Mucosa of rectum (tissue), 2 donors: ENCODE data around the gene CCDC40.
A peak's percentile ranks its signal among the peaks of the same experiment; 100 is the strongest.

ENCODE experiments used
- H3K27ac ChIP-seq, 2 donors: one replicate each; pipeline ENCODE4 v1.7.0; 2013; ENCODE audit warnings: inconsistent platforms in 2 of 2, low read depth in 2 of 2, low read length in 2 of 2
- H3K27me3 ChIP-seq, 2 donors: one replicate each; pipeline ENCODE4 v1.7.0; 2013; ENCODE audit warnings: low read length in 2 of 2; ENCODE audit not compliant: control insufficient read depth in 2 of 2, insufficient read depth in 2 of 2
- H3K36me3 ChIP-seq, 2 donors: one replicate each; pipeline ENCODE4 v1.7.0; 2013; ENCODE audit warnings: low read length in 2 of 2; ENCODE audit not compliant: control insufficient read depth in 2 of 2, insufficient read depth in 2 of 2
- H3K4me1 ChIP-seq, 2 donors: one replicate each; pipeline ENCODE4 v1.7.0; 2013; ENCODE audit warnings: low read length in 2 of 2, mild to moderate bottlenecking in 1 of 2; ENCODE audit not compliant: control insufficient read depth in 2 of 2, insufficient read depth in 2 of 2
- H3K4me3 ChIP-seq, 2 donors: one replicate each; pipeline ENCODE4 v1.7.0; 2013; ENCODE audit warnings: low read length in 2 of 2
- H3K9ac ChIP-seq, 2 donors: one replicate each; pipeline ENCODE4 v1.7.0; 2013; ENCODE audit warnings: low read length in 2 of 2, low read depth in 1 of 2, mild to moderate bottlenecking in 1 of 2
- H3K9me3 ChIP-seq, 2 donors: one replicate each; pipeline ENCODE4 v1.7.0; 2013; ENCODE audit warnings: low read length in 2 of 2; ENCODE audit not compliant: control insufficient read depth in 2 of 2
- donor health status: healthy.
- donor health status: Normal muscosa, but diverticular disease.

Gene CCDC40

DNA sequence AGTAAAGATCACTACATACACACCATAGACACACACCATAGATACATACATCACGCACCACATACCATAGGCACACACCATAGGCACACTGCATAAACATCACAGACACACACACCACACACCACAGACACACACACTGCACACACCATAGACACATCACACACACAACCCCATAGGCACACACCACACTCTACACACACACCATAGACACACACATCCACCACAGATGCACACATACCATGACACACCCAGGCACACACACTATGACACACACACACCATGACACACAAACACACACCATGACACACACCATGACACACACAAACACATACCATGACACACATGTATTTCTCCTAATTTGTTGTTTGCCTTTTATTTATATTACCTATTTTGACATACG, 14.8 kb upstream of the CCDC40 start:
- Histone ChIP-seq H3K4me3 (no peak overlapping the region), H3K9me3 (no peaks in the 10 kb centered on the region), H3K27ac (no peak overlapping the region), H3K36me3 (no peaks in the 10 kb centered on the region), H3K4me1 (peaks cover 8 to 19% of the 10 kb centered on the region in 2 donors), H3K9ac (no peak overlapping the region), H3K27me3 (no peaks in the 10 kb centered on the region)

DNA sequence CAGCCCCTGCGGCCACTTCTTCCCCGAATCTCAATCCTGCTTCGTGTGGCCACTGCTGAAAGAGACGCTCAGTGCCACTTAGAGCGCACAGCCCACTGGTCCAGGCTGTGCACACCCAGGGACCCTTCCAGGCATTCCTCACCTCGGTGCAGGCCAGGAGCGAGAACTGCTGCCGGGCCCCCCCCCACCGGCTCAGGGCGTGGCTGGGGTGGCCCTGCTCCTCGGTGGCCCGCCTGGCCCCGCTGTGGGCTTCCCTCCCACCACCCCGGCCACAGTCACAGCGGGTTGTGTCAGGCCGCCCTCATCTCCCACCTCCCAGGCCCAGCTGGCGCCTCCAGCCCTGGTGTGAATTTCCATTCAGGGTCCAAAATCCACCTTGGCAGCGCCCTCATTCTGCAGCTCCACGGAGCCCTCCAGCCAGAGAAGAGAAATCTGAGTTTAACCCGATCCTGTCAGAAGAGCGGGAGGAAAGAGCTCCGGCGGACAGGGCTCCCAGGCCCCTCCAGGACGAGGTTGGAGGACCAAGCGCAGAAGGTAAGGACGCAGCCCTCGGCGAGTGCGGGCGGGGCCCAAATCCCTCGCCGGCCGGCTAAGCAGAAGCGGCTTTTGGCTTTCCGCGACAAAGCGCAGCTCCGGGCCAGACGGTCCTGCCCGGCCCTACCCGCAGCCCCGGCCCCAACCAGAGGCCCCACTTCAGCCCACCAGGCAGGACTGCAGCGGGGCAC, 12.8 kb upstream of the CCDC40 start:
- H3K27me3 ChIP-seq = no peaks in the 10 kb centered on the region
- no peak overlapping the region for H3K27ac ChIP-seq
- H3K4me3 ChIP-seq = peak overlapping the region; percentile 6 to 31
- H3K36me3 ChIP-seq = no peaks in the 10 kb centered on the region
- peak overlapping the region in 1 of 2 donors; percentile 16 for H3K9ac ChIP-seq
- H3K9me3 ChIP-seq = no peaks in the 10 kb centered on the region
- peaks cover 8 to 19% of the 10 kb centered on the region in 2 donors for H3K4me1 ChIP-seq

DNA sequence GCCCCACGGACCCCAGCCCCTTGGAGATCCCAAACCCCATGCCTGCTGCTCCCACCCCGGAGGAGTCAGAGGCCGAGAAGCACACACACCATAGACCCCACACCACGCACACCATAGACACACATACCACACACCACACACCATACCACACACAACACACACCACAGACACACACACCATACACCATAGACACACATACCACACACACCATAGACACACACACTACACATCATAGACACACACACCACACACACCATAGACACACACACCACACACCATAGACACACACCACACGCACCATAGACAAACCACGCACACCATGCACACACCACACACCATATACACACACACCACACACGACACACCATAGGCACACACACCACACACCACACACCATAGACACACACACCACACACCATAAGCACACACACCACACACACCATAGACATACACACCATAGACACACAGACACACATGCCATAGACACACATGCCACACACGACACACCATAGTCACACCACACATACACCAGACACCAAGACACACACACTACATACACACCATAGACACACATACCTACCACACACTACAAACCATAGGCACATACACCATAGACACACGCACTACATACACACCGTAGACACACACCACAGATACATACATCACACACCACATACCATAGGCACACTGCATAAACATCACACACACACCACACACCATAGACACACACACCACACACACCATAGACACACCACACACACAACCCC, 12.1 kb upstream of the CCDC40 start:
- Histone ChIP-seq H3K27me3 (no peaks in the 10 kb centered on the region), H3K27ac (no peak overlapping the region), H3K4me1 (peaks cover 8 to 19% of the 10 kb centered on the region in 2 donors), H3K36me3 (no peaks in the 10 kb centered on the region), H3K4me3 (peak overlapping the region; percentile 6 to 31), H3K9me3 (no peaks in the 10 kb centered on the region), H3K9ac (peak overlapping the region in 1 of 2 donors; percentile 16)

GRCh38 chr17:80025140-80025539, 11.3 kb upstream of the CCDC40 start:
- Histone ChIP-seq H3K9ac (no peak overlapping the region), H3K9me3 (no peaks in the 10 kb centered on the region), H3K4me1 (peaks cover 9 to 22% of the 10 kb centered on the region in 2 donors), H3K36me3 (no peaks in the 10 kb centered on the region), H3K4me3 (no peak overlapping the region), H3K27me3 (no peaks in the 10 kb centered on the region), H3K27ac (peak overlapping the region in 1 of 2 donors; percentile 16)

DNA sequence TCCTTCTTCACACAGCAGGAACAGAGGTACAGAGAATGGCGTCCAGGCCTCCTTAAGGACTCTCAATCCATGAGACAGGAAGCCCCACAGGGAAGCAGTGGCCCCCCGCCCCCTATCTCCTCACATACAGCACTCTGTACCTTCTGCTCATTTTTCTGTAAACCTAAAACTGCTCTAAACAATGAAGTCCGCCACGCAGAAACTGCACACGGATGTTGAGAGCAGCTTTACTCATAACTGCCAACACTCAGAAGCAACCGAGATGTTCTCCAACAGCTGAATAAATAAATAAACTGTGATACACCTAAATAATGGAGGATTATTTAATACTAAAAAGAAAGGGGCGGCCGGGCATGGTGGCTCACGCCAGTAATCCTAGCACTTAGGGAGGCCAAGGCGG, 10.6 kb upstream of the CCDC40 start:
- Histone ChIP-seq H3K9me3 (no peaks in the 10 kb centered on the region), H3K27ac (peak overlapping the region in 1 of 2 donors; percentile 16), H3K9ac (no peak overlapping the region), H3K4me3 (no peak overlapping the region), H3K36me3 (no peaks in the 10 kb centered on the region), H3K27me3 (no peaks in the 10 kb centered on the region), H3K4me1 (peaks cover 15 to 28% of the 10 kb centered on the region in 2 donors)

- Histone ChIP-seq H3K27ac (no peak overlapping the region), H3K4me1 (peaks cover 21 to 32% of the 10 kb centered on the region in 2 donors)
Measured at GRCh38 chr17:80026359-80027042, 9.9 kb upstream of the CCDC40 start.

DNA sequence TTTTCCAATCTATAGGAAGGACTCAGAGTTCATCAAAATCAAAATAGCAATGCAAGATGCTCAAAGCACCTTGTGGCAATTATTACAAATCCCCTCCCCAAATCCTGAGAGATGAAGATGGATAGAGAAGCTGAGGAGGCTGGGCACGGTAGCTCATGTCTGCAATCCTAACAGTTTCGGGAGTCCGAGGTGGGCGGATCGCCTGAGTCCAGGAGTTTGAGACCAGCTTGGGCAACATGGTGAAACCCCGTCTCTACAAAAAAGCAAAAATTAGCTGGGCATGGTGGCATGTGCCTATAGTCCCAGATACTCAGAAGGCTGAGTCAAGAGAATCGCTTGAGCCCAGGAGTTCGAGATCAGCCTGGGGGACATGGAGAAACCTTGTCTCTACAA, 9.4 kb upstream of the CCDC40 start:
- no peak overlapping the region for H3K27ac ChIP-seq
- no peaks in the 10 kb centered on the region for H3K36me3 ChIP-seq
- H3K9me3 ChIP-seq = no peaks in the 10 kb centered on the region
- no peaks in the 10 kb centered on the region for H3K27me3 ChIP-seq
- H3K4me1 ChIP-seq = peaks cover 21 to 32% of the 10 kb centered on the region in 2 donors
- H3K9ac ChIP-seq = no peak overlapping the region
- no peak overlapping the region for H3K4me3 ChIP-seq

More at GRCh38 chr17:80026359-80027042, 9.9 kb upstream of the CCDC40 start:
- Histone ChIP-seq H3K27me3 (no peaks in the 10 kb centered on the region), H3K36me3 (no peaks in the 10 kb centered on the region), H3K9ac (no peak overlapping the region), H3K9me3 (no peaks in the 10 kb centered on the region), H3K4me3 (no peak overlapping the region)

DNA sequence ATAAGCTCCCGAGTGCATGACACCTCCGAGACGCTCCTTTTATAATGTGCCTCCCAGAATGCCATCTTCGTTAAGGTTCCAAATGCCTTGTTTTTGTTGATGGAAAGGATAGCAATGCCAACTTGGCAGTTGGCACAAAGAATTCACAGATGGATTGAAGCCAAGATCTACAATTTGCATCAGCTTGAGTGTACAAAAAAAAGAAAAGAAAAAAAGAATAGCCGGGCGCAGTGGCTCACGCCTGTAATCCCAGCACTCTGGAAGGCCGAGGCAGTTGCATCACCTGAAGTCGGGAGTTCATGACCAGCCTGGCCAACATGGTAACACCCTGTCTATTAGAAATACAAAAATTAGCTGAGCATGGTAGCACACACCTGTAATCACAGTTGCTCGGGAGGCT, 8.4 kb upstream of the CCDC40 start:
- H3K9me3 ChIP-seq = no peaks in the 10 kb centered on the region
- peaks cover 21 to 32% of the 10 kb centered on the region in 2 donors for H3K4me1 ChIP-seq
- no peaks in the 10 kb centered on the region for H3K36me3 ChIP-seq
- no peak overlapping the region for H3K27ac ChIP-seq
- H3K9ac ChIP-seq = no peak overlapping the region
- no peaks in the 10 kb centered on the region for H3K27me3 ChIP-seq
- H3K4me3 ChIP-seq = no peak overlapping the region

DNA sequence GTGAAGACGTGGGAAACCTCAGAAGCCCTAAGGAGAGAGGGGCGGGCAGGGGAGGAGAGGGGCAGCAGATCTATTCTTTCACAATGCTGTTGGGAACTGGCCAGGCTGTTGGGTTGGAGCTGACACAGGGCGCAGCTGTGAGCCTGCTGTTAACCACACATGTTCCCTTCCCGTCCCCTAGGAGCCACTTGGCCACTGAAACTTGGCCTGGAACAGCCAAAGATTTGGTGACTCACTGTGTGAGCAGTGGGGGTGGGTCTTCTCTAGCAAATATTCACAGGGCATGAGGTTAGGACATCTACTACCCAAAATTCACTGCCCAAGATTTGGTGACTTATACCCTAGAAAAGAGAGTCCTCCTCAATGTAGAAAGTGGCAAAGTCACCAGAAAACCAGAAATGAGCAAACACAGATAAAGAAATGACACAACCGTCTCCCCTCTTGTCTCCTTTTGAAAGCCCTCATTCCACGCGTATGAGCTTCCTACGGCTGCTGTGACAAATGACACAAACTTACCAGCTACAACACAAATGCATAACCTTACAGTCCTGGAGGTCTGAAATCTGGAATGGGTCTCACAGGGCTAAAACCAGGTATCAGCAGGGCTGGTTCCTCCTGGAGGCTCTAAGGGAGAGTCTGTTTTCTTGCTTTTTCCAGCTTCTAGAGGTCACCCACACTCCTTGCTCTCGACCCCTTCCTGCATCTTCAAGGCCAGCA, 7.0 kb upstream of the CCDC40 start:
- Histone ChIP-seq H3K27ac (no peak overlapping the region), H3K9ac (no peak overlapping the region), H3K4me3 (no peak overlapping the region), H3K4me1 (peaks cover 18 to 27% of the 10 kb centered on the region in 2 donors), H3K9me3 (no peaks in the 10 kb centered on the region), H3K27me3 (no peaks in the 10 kb centered on the region), H3K36me3 (no peaks in the 10 kb centered on the region)
